Hematopoietic multipotent progenitor cell treated with erythropoietin and hydrocortisone succinate and interleukin-3 and kit ligand, for 15 days (in vitro differentiated cells): ENCODE measurements around the gene YTHDF1.

Experiments
- DNase-seq: peaks from one replicate; pipeline ENCODE4 v3.0.0-alpha.2; 2015; ENCODE audit warnings: low spot score

The YTHDF1 gene

DNA sequence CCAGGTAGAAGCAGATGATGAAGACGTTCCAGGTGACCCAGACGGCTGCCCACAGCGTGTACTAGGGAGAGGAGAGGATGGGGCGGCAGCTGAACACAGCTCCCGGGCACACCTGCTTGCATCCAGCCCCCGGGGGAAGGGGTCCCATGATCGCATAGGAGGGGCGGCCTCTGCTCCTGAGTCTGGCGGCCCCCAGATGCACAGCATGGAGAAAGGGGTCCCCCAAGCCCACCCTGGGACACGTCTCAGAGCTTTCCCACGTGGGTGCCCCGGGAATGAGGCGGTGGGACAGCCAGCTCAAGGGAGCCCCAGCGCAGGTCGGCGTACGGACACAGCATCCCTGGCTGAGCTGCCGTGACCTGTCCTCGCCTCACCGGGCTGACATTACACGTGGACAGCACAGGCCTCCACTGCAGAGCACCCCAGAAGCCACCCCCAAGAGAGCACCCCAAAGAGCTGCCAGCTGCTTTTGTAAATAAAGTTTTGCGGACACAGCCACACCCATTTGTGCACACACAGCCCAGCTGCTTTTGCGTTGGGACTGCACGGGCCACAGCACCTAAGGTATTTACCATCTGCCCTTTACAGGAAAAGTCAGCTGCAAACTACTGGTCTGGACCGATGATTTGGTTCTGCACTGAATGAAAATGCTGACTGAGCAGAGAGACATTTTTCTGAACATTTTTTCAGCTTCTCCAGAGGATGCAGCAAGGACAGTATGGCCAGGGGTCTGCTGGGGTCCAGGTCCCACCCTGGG lies 33.1 kb upstream of the YTHDF1 start:
- DNase-seq = no peak

DNA sequence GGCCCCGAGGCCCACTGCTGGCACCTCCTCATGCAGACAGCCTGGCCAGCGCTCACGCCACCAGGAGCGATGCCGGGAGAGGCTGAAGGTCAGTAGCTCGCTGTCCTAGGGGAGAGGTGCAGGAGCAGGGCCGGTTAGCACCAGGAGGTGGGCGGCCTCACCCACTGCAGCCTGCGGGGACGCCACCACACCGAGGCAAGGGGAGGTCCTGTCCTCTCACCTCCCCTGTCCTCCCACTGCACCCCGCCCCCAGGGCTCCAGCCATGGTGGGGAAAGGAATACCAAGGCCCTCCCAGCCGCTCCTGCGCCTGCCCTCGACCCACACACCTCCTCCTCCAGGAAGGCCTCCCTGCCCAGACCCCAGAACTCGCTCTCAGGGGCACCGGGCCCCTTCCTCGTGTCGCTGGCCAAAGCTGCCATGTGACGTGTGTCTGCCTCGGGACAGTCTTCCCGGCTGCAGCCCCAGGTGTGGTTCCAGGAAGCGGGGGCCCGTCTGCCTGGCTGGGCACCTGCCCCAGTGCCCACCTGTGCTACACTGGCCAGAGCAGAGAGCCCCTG lies 31.8 kb upstream of the YTHDF1 start:
- no peak for DNase-seq

DNA sequence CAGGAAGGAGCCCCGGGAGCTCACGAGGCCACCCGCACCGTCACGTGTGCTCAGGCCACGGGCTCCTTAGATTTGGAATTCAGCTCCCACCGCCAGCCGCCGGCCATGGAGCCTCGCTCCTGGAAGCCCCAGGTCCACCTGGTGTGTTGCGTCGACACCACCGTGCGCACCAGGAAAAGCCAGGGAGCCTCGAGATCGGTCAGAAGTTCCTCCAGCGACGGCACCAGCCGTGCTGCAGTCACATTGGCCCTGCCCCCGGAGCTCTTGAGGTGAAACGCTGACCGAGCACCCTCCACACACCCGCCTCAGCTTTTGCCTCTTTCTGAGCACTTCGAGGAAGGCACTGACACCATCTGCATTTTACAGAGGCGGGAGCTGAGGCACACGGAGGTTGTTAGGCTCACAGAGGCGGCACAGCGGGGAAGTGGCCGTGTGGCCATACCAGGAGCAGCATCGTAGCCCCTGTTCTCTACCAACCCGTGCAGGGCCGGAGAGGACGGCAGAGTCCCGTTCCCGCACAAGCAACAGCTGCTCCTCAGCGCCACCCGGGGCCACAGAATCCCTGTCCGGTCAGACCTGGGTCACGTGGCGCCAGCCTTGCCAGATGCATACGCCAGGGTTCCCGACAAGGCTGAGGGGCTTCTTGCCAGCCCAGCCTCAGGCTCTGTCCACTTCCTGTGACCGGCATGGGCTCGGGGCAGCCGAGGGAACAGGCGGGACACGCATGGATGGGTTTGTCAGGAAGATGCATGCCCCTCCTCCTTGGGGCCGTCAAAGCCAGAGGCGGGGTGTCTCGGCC lies 30.8 kb upstream of the YTHDF1 start:
- DNase-seq = no peak

GRCh38 chr20:63244468-63244867 lies 28.5 kb upstream of the YTHDF1 start:
- no peak for DNase-seq

DNA sequence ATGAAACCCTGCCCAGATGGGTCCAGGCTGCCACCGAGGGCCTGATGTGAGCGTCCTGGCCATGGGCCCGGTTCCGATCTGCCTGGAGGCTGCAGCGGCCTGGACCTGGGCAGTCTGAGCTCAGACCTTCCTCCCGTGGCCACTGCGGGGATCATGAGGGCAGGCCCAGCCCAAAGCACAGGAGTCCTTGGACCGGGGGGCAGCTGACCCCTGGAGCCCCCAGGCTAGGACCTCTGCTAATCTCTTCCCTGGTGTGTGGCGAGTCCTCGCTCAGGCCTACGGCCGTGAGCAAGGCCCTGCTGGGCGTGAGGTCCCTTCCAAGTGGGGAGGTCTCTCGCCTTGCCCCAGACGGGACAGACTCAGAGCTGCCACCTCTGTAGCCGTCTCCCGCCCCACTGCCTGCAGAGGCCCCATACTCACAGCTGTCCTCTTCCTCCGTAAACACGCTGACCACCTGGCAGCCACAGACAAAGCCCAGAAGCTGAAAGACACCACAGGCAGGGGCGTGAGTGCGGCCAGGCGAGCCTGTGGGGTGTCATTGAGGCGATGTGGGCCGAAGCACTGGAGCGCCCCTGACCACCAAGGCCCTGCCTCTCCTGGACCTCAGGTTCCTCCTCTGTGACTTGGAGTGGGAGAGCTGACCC lies 27.8 kb upstream of the YTHDF1 start:
- no peak for DNase-seq

DNA sequence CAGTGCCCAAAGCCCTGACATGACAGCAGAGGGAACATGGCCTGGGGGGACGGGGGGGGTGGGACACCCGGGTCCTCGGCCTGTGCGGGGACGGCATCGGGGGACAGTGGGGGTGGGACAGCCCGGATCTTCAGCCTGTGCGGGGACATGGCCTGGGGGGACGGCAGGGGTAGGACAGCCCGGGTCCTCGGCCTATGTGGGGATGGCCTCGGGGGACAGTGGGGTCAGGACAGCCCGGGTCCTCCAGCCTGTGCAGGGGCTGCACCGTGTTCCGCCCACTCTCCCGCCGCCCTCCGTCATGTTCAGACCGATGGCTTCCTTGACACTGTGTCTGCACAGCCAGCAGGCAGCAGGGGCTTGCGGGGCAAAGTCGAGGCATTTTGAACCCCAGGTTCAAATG lies 26.8 kb upstream of the YTHDF1 start:
- no peak for DNase-seq

DNA sequence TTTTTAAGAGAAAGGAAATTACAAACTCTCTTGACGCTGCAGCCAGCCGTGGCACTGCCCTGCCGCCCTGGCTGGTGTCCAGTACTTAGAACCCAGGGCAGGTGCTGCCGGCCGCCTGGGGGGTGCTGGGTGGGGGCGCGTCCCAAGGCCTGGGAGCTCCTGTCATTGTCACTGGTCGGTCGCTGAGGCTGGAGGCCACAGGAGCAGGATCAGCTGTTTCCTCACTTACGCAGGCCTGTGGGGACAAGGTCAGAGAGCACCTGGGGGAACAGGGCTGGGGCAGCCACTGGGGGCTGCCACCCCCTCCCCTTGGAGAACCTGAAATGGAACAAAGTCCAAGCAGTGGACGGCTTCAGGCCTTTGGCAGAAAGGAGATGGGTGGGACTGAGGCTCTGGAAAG lies 25.3 kb upstream of the YTHDF1 start:
- no peak for DNase-seq

- no peak for DNase-seq
Observed at GRCh38 chr20:63240004-63240403, 24.1 kb upstream of the YTHDF1 start.

- DNase-seq = no peak
Observed at GRCh38 chr20:63239431-63239830, 23.5 kb upstream of the YTHDF1 start.

- no peak for DNase-seq
Observed at GRCh38 chr20:63238514-63239125, 22.7 kb upstream of the YTHDF1 start.

DNA sequence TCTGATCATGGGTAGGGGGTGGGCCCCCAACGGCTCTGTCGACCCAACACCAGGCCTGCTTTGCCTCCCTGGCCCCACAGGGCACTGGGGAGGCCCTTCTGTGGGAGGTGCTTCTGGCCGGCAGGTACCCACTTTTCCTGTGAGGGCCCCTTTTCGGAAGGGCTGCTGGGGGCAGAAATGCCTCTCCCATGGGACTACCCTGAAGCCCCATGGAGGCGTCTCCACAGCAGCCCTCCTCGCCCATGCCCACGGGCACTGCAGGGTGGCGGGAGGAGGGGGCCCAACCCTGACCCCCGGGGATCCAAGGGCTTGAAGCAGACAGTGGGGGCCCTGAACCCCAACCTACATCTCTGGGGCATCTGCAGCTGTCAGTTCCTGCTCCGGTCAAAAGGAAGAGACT lies 22.1 kb upstream of the YTHDF1 start:
- no peak for DNase-seq

DNA sequence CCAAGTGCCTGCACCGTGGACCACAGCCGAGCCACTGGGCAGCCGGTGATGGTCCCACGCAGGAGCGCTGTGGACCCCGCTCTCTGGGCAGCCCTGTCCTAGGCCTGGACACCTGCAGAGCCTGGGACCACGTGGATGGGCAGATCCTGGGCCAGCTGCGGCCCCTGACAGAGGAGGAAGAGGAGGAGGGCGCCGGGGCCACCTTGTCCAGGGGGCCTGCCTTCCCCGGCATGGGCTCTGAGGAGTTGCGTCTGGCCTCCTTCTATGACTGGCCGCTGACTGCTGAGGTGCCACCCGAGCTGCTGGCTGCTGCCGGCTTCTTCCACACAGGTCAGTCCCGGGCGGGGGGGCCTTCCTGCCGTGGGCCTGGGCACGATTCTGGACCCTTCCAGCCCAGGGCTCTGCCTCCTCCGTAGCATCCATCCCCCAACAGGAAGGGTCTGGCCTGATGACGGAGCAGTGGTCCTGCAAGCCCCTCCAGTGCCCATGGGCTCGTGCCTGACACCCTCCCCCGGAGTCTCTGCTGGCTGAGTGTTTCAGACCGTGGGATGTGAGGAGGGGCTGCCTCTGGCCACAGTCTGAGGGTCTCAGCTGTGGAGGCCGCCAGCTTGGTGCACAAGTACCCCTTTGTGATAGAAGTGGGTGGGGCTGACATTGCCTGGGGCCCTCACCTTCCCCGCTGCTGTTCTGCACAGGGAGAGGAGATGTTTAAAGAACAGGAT lies 20.3 kb upstream of the YTHDF1 start:
- no peak for DNase-seq

- DNase-seq = no peak
Observed at GRCh38 chr20:63235399-63235983, 19.6 kb upstream of the YTHDF1 start, which contains the start of gene BIRC7. TSS of gene BIRC7 (plus strand) at chr20:63235905. CDS start at chr20:63236097, 192 bp downstream.

- no peak for DNase-seq
Observed at GRCh38 chr20:63234693-63235398, 18.9 kb upstream of the YTHDF1 start.

GRCh38 chr20:63233924-63234323 lies 18.0 kb upstream of the YTHDF1 start:
- no peak for DNase-seq

DNA sequence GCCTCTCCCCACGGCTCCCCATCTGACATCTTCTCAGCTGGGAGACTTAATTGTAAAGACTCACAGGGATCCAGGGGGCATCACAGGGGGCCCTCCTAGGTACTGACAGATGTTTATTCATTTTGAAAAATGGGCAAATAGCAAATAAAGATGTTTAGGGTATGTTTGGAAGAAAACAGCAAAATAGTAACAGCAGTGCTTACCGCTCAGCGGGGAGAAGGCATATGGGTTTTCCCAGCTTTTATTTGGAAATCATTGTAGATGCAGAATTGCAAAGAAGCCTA lies 17.1 kb upstream of the YTHDF1 start:
- DNase-seq = no peak

- DNase-seq = no peak
Observed at GRCh38 chr20:63232235-63233060, 16.5 kb upstream of the YTHDF1 start.

DNA sequence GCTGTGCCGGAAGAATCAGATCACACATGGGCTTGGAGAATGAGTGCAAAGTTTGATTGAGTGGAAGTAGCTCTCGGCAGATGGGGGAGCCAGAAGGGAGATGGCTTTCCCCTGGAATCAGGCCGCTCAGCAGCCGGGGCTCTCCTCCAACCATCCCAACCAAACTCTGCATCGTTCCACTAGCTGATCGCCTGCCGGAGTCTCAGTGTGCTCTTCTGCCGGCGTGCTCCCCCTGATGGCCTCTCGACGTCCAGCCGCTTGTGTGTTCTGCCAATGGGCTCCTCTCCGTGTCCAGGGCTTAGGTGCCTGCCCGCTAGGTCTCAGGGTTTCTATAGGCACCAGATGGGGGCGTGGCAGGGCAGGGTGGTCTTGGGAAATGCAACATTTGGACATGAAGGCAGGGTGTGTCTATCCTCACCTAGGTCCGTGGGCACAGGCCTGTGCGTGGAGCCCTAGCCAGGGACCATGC lies 14.9 kb upstream of the YTHDF1 start:
- no peak for DNase-seq

DNA sequence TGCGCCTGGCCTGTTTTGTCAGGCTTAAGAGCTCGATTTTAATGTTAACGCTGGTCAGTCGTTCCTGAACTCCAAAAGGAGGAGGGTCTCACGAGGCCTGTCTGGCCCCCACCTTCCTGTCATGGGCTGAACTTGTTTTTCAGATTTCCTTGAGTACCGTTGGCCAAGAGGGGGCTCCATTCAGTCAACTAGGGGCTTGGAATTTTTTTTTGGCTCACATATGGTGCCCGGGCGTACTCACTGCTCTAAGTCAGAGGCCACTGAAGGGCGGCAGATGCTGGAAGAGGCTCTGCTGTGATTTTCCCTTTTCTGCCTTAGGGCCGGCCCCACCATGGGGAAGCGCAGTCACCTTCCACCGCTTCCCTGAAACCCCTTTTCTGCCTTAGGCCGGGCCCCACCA lies 12.9 kb upstream of the YTHDF1 start:
- DNase-seq = no peak

GRCh38 chr20:63227260-63227659 lies 11.3 kb upstream of the YTHDF1 start:
- DNase-seq = no peak
